ENCODE data around the gene HSPA1A. TPM values are rescaled to one million over a fixed set of nuclear protein-coding genes. Genes with fewer than 3 reads are reported as not detected.
A peak's percentile ranks its signal among the peaks of the same experiment; 100 is the strongest.
"Not testable (repeated sequence)": the region's sequence is repeated elsewhere in the genome, so short reads cannot be mapped to it uniquely, and the experiment has no call there.

The HSPA1A gene
- total and polyA plus RNA-seq, 10 donors = 16.4 to 384 (median 122) TPM

DNA sequence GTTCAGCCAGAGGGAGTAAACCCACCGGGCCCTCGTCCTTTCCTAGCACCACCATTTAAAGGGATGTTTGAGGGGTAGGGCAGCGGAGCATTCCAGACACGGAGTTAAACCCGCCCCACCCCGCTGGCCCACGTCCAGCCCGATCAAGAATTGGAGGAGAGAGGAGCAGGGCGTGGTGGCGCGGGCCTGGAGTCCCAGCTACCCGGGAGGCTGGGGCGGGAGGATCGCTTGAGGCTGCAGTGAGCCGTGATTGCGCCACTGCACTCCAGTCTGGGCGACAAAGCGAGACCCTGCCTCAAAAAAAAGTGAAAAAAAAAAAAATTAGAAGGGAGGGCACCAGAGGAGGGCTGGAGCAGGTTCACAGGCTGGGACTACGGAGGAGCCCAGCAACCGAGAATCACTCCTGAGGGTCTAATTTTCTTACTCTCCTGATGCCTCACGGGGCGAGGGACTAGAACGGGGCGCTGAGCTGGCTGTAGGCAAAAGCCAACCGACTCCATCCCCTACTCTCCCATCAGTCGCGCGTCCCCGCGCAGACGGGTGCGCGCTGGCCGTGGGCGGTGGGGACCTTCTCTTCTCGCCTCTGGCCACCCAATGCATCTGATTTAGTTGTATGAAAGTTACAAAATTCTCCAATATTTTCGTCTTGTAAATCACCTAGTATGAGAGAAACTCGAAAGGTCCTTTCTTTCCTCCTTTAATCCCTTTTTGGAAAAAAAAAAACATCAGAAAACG lies 6.1 kb downstream of the HSPA1A start:
- TF ChIP-seq POLR2AphosphoS5 (IDR thresholded peaks at IDR 0.05) = peak in 2 of 3 donors; percentile 79 to 82
- no peak for TF ChIP-seq POLR2A (IDR thresholded peaks at IDR 0.05)
- TF ChIP-seq, protein P1, sequence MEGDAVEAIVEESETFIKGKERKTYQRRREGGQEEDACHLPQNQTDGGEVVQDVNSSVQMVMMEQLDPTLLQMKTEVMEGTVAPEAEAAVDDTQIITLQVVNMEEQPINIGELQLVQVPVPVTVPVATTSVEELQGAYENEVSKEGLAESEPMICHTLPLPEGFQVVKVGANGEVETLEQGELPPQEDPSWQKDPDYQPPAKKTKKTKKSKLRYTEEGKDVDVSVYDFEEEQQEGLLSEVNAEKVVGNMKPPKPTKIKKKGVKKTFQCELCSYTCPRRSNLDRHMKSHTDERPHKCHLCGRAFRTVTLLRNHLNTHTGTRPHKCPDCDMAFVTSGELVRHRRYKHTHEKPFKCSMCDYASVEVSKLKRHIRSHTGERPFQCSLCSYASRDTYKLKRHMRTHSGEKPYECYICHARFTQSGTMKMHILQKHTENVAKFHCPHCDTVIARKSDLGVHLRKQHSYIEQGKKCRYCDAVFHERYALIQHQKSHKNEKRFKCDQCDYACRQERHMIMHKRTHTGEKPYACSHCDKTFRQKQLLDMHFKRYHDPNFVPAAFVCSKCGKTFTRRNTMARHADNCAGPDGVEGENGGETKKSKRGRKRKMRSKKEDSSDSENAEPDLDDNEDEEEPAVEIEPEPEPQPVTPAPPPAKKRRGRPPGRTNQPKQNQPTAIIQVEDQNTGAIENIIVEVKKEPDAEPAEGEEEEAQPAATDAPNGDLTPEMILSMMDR (IDR thresholded peaks at IDR 0.05 in 8 of 11, conservative IDR thresholded peaks at IDR 0.05 in 3 of 11) = no peak
- DNase-seq = peak; percentile 92
- Histone ChIP-seq H3K36me3 (peaks cover 0 to 5% (median 0%) of the 10 kb centered on the region in 6 donors), H3K4me3 (peak overlapping the region; percentile 48 to 75 (median 54)), H3K9me3 (no peaks in the 10 kb centered on the region), H3K27ac (peak overlapping the region; percentile 90 to 98 (median 94)), H3K4me1 (peaks cover 42 to 87% (median 70%) of the 10 kb centered on the region in 6 donors), H3K27me3 (replicated peaks in 1 of 7) (no peaks in the 10 kb centered on the region)
- 4 to 9% (median 6%) methylated on average over 34 to 39 of the region's 39 CpGs for WGBS, 5 donors
- intact Hi-C loops (cut with DNase I; ENCODE audit: low total_unique reads) = loop anchor here (10.0 kb wide), 1 partner anchor 87 kb away; the partner anchor contains the start of gene CLIC1

DNA sequence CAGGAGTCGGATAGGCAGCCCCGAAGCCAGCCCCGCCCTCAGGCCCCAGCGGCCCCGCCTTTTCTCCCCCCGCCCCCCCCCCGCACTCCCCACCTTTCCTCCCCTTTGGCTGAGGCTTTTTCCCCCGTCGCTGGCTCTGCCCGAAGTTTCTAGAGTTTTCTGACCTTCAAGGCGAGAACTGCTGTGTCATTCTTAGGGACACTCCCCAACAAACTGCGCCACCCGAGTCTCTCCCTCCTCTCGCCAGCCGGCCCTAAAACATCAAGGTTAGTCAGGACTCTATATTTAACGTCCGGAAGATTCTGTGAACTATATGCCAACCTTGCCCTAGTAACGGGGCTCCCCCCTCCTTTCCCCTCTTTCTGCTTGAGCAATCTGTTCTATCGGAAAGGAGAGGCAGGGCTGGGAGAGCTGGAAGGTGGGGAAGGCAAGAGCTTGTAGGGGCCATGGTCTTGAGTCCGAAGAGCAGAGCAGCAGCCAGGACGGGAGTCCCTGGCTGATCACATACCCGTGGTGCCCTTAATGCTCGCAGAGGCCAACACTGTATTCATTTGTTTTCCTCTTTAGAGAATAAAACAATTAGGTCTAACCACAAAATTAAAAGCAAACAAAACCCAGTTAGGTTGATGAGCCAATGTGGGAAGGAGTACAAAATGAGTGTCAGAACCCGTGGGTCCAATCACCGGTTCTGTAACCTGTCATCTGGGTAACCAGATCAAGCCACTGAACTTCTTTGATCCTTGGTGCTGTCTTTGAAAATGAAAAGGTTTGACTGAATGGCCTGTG lies 6.9 kb downstream of the HSPA1A start:
- H3K36me3 ChIP-seq = peaks cover 0 to 5% (median 0%) of the 10 kb centered on the region in 6 donors
- WGBS, 5 donors = 1 to 4% (median 1%) methylated on average over 24 to 25 of the region's 25 CpGs
- DNase-seq = peak; percentile 87
- no peaks in the 10 kb centered on the region for H3K9me3 ChIP-seq
- peaks cover 42 to 93% (median 74%) of the 10 kb centered on the region in 6 donors for H3K4me1 ChIP-seq
- TF ChIP-seq POLR2AphosphoS5 (IDR thresholded peaks at IDR 0.05) = peak in 2 of 3 donors; percentile 60 to 74
- TF ChIP-seq POLR2A (IDR thresholded peaks at IDR 0.05) = peak in 1 of 3 donors; percentile 47
- TF ChIP-seq, protein P1 (IDR thresholded peaks at IDR 0.05 in 8 of 11, conservative IDR thresholded peaks at IDR 0.05 in 3 of 11) = no peak
- peak overlapping the region; percentile 48 to 75 (median 54) for H3K4me3 ChIP-seq
- intact Hi-C loops (cut with DNase I; ENCODE audit: low total_unique reads) = loop anchor here (10.0 kb wide), 1 partner anchor 87 kb away; the partner anchor contains the start of gene CLIC1
- no peaks in the 10 kb centered on the region for H3K27me3 ChIP-seq (replicated peaks in 1 of 7)
- H3K27ac ChIP-seq = peak overlapping the region; percentile 90 to 98 (median 94)

DNA sequence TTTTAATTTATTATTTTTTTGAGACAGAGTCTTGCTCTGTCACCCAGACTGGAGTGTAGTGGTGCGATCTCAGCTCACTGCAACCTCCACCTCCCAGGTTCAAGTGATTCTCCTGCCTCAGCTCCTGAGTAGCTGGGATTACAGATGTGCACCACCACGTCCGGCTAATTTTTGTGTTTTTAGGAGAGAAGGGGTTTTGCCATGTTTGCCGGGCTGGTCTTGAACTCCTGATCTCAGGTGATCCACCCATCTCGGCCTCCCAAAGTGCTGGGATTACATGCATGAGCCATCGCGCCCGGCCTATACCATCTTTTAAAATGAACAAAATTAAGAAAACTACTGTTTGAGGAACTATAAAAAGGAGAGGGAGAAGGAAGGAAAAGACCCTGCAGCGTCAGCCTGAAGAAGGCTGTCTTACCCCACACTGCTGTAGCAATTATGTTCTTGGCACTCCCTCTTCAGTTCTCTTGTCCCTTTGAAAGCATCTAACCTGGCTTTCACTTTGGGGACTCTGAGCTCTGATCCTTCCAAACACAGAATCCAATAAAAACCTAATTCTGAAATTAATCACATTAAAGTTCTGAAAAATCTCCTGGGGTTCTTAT lies 8.4 kb downstream of the HSPA1A start:
- peaks cover 34 to 80% (median 62%) of the 10 kb centered on the region in 6 donors for H3K4me1 ChIP-seq
- peak overlapping the region in 1 of 8 donors; percentile 51 for H3K4me3 ChIP-seq
- DNase-seq; H3K36me3 ChIP-seq; H3K9me3 ChIP-seq; H3K27me3 ChIP-seq (replicated peaks in 1 of 7): not testable (repeated sequence)
- 49 to 85% (median 62%) methylated on average over 9 of the region's 9 CpGs for WGBS, 5 donors
- peak overlapping the region in 7 of 8 donors; percentile 51 to 95 (median 94) for H3K27ac ChIP-seq
- intact Hi-C loops (cut with DNase I; ENCODE audit: low total_unique reads) = loop anchor here (10.0 kb wide), 1 partner anchor 89 kb away; the partner anchor contains the start of gene CLIC1

DNA sequence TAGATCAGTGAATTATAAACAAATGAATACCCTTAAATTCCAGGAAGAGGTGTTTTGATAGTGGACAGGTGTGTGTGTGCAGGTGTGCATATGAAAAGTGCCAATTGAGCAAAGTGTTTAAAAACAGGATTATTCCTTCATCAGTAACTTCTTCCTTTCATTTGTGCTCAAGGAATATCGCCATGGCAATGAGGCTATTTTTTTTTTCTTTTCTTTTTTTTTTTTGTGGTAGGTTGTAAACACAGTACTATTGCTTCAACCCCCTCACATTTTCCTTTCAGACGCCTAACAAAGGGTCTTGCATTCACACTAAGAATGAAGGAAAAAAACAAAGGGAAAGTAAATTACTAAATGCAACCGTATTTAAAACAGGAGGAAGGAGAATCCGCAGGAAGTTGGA lies 10.2 kb downstream of the HSPA1A start:
- Histone ChIP-seq H3K9me3 (no peaks in the 10 kb centered on the region), H3K4me1 (peaks cover 27 to 69% (median 46%) of the 10 kb centered on the region in 6 donors), H3K27me3 (replicated peaks in 1 of 7) (no peaks in the 10 kb centered on the region), H3K4me3 (no peak overlapping the region), H3K36me3 (no peaks in the 10 kb centered on the region), H3K27ac (peak overlapping the region in 7 of 8 donors; percentile 92 to 98 (median 95))
- 72 to 88% (median 73%) methylated on average over 4 of the region's 4 CpGs for WGBS, 5 donors
- TF ChIP-seq, protein P1 (IDR thresholded peaks at IDR 0.05 in 8 of 11, conservative IDR thresholded peaks at IDR 0.05 in 3 of 11) = no peak
- TF ChIP-seq POLR2A (IDR thresholded peaks at IDR 0.05) = no peak
- TF ChIP-seq POLR2AphosphoS5 (IDR thresholded peaks at IDR 0.05) = no peak
- intact Hi-C loops (cut with DNase I; ENCODE audit: low total_unique reads) = loop anchor here (10.0 kb wide), 1 partner anchor 91 kb away; the partner anchor contains the start of gene CLIC1
- DNase-seq = no peak

Data from spleen (tissue), 11 donors.